A673 (cell line): ENCODE results near the gene STAB2.

Source experiments
- CTCF ChIP-seq: fragments of 300-800, 200-600 bp; sonication (generic); conservative IDR thresholded peaks from 2 replicates; pipeline ENCODE4 v1.5.1; 2017; ENCODE audit warnings: low read depth, mild to moderate bottlenecking, antibody characterized with exemption, low read length, moderate library complexity, mixed read lengths
- EZH2 ChIP-seq: fragments of 200-600 bp; sonication (generic); IDR thresholded peaks from 2 replicates; pipeline ENCODE4 v1.6.1; 2017; ENCODE audit warnings: borderline replicate concordance, low read depth, mild to moderate bottlenecking, mixed read lengths, antibody characterized with exemption, low read length; ENCODE audit not compliant: poor library complexity, severe bottlenecking

GRCh38 chr12:103620395-103620794, 33.3 kb downstream of the STAB2 start:
- TF ChIP-seq CTCF (no peak), EZH2 (no peak)
